Adrenal gland (tissue), 12 donors: Measurements from ENCODE around the gene DPM3. TPM values are rescaled to one million over a fixed set of nuclear protein-coding genes. Genes with fewer than 3 reads are reported as not detected.

ENCODE experiments used
- DNase-seq, 7 donors: peaks; one replicate each; pipeline ENCODE4 v3.0.0-alpha.2; 2019 to 2020
- H3K27ac ChIP-seq, 5 donors: fragments of 200-600 bp; sonication (generic) in 4 of 5; 1 replicate in 3 of 5; 2 replicates in 2 of 5; pipeline versions ENCODE4 v1.5.1 to v1.8.0; 2016 to 2020; ENCODE audit warnings: mild to moderate bottlenecking in 1 of 5
- H3K27me3 ChIP-seq: fragments of 200-600 bp; 2 replicates; pipeline ENCODE4 v1.8.0; 2021
- H3K36me3 ChIP-seq, 2 donors: fragments of 200-600 bp; replicated peaks in 1 of 2; 1 replicate in 1 of 2; 2 replicates in 1 of 2; pipeline versions ENCODE4 v1.5.1 to v1.8.0; 2018 to 2022
- H3K4me1 ChIP-seq, 2 donors: fragments of 200-600 bp; replicated peaks in 1 of 2; 1 replicate in 1 of 2; 2 replicates in 1 of 2; pipeline versions ENCODE4 v1.5.1 to v1.8.0; 2018 to 2021
- H3K4me3 ChIP-seq, 4 donors: fragments of 200-600 bp; sonication (generic) in 3 of 4; one replicate each; pipeline ENCODE4 v1.5.1; 2016 to 2018
- H3K9me3 ChIP-seq, 3 donors: fragments of 200-600 bp; sonication (generic) in 1 of 3; replicated peaks in 1 of 3; 1 replicate in 2 of 3; 2 replicates in 1 of 3; pipeline versions ENCODE4 v1.5.1 to v1.8.0; 2016 to 2021
- POLR2A ChIP-seq, 2 donors: fragments of 450-650 bp; IDR thresholded peaks; one replicate each; pipeline ENCODE4 v1.6.1; 2017; ENCODE audit warnings: antibody characterized with exemption in 2 of 2, mild to moderate bottlenecking in 2 of 2, moderate library complexity in 1 of 2
- WGBS, 4 donors: extraction: QIAGEN DNeasy Blood & Tissue Kit in 2 of 4; methylation state at CpG; one replicate each; pipeline versions ENCODE4 v1.1.5 to v1.1.7; 2013 to 2017; 5-methylcytosine and 5-hydroxymethylcytosine counted together
- intact Hi-C, 2 donors: fragments of 100-400 bp; cut with DNase I; formaldehyde crosslinking; loops; one replicate each; pipeline versions ENCODE4 v1.14.1 to v1.15.0; 2022 to 2023
- polyA plus RNA-seq, 3 donors: library from polyadenylated mRNA; stranded (reverse); fragments of 200-250 nt in 2 of 3; fragments of 350-450 nt in 1 of 3; fragmentation: Illumina TruSeq in 1 of 3; extraction: RNeasy Lipid Tissue Mini Kit (QIAGEN cat#74804) in 1 of 3; gene quantifications; one replicate each; pipeline ENCODE4 v1.2.3, GENCODE V29; 2013 to 2014
- total RNA-seq, 9 donors: library from RNA; depleted of rRNA in 4 of 9; stranded (reverse); fragments of >200 nt in 4 of 9; fragments of 120-200 nt in 1 of 9; fragmentation: NEBNext Ultra II Directional in 1 of 9; extraction: Animal tissue kit (Norgen Biotek cat#: 25700) in 1 of 9; gene quantifications; one replicate each; pipeline versions ENCODE4 v1.1.0 to v1.2.4, GENCODE V29; 2013 to 2023
- TF ChIP-seq, protein P1 (sequence below), 6 experiments: fragments of 450-650 bp in 4 of 6; fragments of 200-600 bp in 2 of 6; sonication (generic) in 1 of 6; IDR thresholded peaks; 1 replicate in 5 of 6; 2 replicates in 1 of 6; pipeline versions ENCODE4 v1.5.1 to v1.8.0; 2016 to 2021; ENCODE audit warnings: antibody characterized with exemption in 6 of 6, mild to moderate bottlenecking in 2 of 6, moderate library complexity in 1 of 6
- donor health status: healthy with polysubstance abuse.
- donor health status: Bipolar disorder and iron deficiency.
- donor health status: DM: yes; HTN: yes; CAD: no.
- donor health status: DM: no; HTN: no; CAD: no.
- donor health status: DM: no; HTN: no; CAD: no.
- donor health status: DM: yes; HTN: yes; CAD: no.

Gene DPM3
- total and polyA plus RNA-seq, 12 donors: 6.8 to 1,427 (median 163) TPM

DNA sequence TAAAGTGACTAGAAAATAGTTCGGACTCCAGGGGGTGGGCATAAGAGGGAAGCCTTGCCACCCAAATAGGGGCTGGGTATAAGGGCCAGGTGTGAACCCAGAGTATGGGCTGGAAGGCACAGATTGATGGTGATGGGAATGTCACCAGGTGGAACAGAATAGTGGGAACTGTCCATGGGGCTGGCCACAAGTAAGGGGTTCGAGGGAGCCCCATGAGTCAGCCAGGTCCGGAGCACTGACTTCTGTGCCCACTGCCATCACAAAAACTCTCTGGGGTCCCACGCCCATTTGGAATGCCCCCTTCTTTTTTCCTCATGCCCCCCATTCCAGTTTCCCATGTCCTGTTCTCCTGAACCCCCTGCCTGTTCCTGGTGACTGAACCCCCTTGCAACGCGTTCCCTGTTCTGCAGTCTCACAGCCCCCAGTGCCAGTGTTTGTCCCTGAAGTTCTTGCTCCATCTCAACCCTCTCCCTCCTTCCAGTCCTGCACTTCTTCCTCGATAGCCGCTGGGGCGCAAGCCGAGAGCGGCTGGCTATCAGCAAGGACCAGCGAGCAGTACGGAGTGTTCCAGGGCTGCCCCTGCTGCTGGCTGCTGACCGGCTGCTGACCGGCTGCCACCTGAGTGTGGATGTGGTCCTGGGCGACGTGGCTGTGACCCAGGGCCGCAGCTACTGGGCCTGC is 41.2 kb upstream of the DPM3 start:
- Histone ChIP-seq H3K9me3 (no peaks in the 10 kb centered on the region), H3K4me3 (no peak overlapping the region), H3K4me1 (peaks cover 0 to 5% of the 10 kb centered on the region in 2 donors), H3K27ac (no peak overlapping the region), H3K27me3 (no peaks in the 10 kb centered on the region), H3K36me3 (no peaks in the 10 kb centered on the region)
- TF ChIP-seq, protein P1, sequence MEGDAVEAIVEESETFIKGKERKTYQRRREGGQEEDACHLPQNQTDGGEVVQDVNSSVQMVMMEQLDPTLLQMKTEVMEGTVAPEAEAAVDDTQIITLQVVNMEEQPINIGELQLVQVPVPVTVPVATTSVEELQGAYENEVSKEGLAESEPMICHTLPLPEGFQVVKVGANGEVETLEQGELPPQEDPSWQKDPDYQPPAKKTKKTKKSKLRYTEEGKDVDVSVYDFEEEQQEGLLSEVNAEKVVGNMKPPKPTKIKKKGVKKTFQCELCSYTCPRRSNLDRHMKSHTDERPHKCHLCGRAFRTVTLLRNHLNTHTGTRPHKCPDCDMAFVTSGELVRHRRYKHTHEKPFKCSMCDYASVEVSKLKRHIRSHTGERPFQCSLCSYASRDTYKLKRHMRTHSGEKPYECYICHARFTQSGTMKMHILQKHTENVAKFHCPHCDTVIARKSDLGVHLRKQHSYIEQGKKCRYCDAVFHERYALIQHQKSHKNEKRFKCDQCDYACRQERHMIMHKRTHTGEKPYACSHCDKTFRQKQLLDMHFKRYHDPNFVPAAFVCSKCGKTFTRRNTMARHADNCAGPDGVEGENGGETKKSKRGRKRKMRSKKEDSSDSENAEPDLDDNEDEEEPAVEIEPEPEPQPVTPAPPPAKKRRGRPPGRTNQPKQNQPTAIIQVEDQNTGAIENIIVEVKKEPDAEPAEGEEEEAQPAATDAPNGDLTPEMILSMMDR (IDR thresholded peaks at IDR 0.05): no peak
- no peak for TF ChIP-seq POLR2A (IDR thresholded peaks at IDR 0.05)
- peak in 2 of 7 donors; percentile 9 to 10 for DNase-seq
- 80 to 87% (median 83%) methylated on average over 12 to 18 of the region's 18 CpGs for whole genome bisulfite sequencing, 4 donors
- intact Hi-C loops: no loop called here

DNA sequence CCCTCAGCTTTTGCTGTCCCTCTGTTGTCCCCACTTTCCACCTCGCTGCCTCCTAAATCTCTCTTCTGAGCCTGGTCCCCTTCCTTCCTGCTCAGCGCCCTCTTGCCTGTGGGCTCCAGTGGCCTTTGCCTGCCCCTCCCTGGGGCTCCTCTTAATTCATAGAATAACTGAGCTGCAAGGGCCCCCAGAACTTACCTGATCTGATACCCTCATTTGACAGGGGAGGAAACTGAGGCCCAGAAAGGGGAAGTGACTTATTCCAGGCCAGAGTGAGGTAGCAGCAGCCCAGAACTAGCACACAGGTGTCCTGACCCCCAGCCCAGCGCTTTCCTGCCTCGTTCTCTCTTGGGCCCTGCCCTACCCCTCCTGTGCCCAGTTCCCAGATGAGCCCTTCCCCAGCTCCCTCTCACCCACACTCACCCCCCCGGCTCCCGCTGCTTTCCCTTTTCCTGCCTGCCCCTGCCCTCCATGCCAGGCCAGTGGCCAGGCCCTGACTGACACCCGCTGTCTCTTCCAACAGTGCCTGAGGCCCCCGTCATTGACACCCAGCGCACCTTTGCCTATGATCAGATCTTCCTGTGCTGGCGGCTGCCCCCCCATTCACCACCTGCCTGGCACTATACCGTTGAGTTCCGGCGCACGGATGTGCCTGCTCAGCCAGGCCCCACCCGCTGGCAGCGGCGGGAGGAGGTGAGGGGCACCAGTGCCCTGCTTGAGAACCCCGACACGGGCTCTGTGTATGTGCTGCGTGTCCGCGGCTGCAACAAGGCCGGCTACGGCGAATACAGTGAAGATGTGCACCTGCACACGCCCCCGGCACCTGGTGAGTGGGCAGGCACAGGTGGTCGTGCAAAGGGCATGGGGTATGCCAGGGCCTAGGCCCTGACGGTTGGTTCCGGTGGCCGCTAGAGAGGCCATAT is 39.0 kb upstream of the DPM3 start:
- WGBS, 4 donors: 87 to 96% (median 92%) methylated on average over 25 to 31 of the region's 31 CpGs
- TF ChIP-seq, protein P1 (IDR thresholded peaks at IDR 0.05): no peak
- TF ChIP-seq POLR2A (IDR thresholded peaks at IDR 0.05): no peak
- Histone ChIP-seq H3K4me3 (no peak overlapping the region), H3K36me3 (no peaks in the 10 kb centered on the region), H3K9me3 (no peaks in the 10 kb centered on the region), H3K27ac (no peak overlapping the region), H3K4me1 (peaks cover 0 to 6% of the 10 kb centered on the region in 2 donors), H3K27me3 (no peaks in the 10 kb centered on the region)
- intact Hi-C loops: no loop called here
- peak in 4 of 7 donors; percentile 16 to 51 (median 19) for DNase-seq

DNA sequence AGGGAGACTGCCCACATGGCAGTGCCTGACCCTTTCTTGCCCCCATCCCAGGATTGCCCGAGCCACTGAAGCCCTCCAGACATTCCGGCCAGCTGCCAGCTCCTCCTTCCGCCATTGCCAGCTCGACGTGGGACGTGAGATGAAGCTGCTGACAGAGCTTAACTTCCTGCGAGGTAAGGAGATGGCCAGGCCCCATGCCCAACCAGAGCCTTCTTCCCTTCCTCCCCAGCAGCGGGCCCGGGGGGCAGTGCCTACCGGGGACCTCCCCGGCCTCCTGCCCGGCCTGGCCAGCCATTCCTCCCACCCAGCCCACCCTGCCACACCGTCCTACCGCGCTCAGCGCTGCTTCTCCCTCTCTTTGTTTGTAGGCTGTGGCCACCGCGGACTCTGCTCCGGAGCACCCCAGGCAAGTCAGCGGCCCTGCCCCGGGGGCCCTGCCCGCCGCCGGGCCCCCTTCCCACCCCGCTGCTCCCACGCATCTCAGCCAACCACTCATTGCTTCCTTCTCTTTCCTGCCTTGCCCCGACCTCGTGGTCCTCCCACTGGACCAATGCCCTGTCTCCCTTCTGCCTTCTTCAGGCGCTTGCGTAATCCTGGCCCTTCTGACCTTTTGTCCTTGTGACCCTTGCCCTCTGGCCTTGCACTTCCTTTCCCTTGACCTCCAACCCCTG is 38.2 kb upstream of the DPM3 start:
- WGBS, 4 donors: 67 to 76% (median 74%) methylated on average over 9 to 30 of the region's 30 CpGs
- H3K27ac ChIP-seq: peak overlapping the region in 1 of 5 donors; percentile 71
- DNase-seq: peak in 5 of 7 donors; percentile 6 to 66 (median 46)
- intact Hi-C loops: no loop called here
- no peaks in the 10 kb centered on the region for H3K36me3 ChIP-seq
- no peaks in the 10 kb centered on the region for H3K9me3 ChIP-seq
- H3K4me1 ChIP-seq: peaks cover 0 to 6% of the 10 kb centered on the region in 2 donors
- H3K27me3 ChIP-seq: no peaks in the 10 kb centered on the region
- no peak overlapping the region for H3K4me3 ChIP-seq
- TF ChIP-seq, protein P1 (IDR thresholded peaks at IDR 0.05): no peak
- TF ChIP-seq POLR2A (IDR thresholded peaks at IDR 0.05): no peak

DNA sequence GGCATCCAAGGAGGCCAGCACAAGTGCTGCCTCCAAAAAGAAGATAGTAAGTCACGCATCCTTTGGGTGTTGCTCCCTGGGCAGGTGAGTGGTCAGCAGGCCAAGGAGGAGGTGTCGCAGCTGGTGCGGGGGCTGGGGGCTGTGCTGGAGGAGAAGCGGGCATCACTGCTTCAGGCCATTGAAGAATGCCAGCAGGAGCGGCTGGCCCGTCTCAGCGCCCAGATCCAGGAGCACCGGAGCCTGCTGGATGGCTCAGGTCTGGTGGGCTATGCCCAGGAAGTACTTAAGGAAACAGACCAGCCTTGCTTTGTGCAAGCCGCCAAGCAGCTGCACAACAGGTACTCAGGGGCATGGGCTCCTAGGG is 37.6 kb upstream of the DPM3 start:
- Histone ChIP-seq H3K9me3 (no peaks in the 10 kb centered on the region), H3K27ac (no peak overlapping the region), H3K36me3 (no peaks in the 10 kb centered on the region), H3K4me3 (no peak overlapping the region), H3K4me1 (peaks cover 0 to 6% of the 10 kb centered on the region in 2 donors), H3K27me3 (no peaks in the 10 kb centered on the region)
- WGBS, 4 donors: 88 to 95% (median 94%) methylated on average over 8 to 9 of the region's 9 CpGs
- TF ChIP-seq, protein P1 (IDR thresholded peaks at IDR 0.05): no peak
- TF ChIP-seq POLR2A (IDR thresholded peaks at IDR 0.05): no peak
- intact Hi-C loops: no loop called here
- DNase-seq: peak in 3 of 7 donors; percentile 17 to 49 (median 19)
